ENCODE measurements around the gene HSPA2. TPM values are rescaled to one million over a fixed set of nuclear protein-coding genes. Genes with fewer than 3 reads are reported as not detected.

HSPA2 gene
- polyA plus RNA-seq, 1 of the 3 experiments (the other 2 are of a cell fraction) = 20.8 TPM

DNA sequence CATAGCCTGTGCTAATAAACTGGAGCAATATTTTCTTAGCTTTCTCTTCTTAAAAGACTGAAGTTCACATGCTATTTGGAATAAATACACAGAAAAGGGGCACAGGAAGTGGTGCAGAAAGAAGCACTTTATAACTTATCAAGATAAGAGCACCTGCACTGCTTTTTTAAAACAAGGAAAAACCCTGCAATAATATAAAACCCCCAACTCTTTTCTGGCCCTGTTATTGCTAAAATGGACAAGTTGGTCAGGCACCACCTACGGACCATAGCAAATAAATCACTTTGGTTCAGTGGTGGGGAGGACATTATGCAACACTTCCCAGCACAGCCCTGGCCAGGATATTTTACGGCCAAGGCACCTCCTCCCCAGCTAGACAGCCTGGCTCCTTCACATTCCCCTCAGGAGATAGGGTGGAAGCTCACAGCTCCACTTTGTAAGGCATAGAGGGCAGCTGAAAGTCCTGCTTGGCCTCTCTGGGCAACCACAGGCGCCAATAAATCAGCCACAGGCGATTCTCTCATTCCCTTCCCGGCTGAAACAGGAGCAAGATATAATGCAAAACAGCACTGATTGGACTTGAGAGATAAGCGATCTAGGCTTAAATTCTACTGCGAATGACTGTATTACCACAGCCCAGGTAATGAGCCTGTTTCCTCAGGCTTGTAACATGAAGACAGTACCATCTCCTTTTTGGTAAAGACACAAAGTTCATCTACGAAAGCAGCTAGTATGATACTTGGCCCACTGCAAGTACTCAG, 39.0 kb upstream of the HSPA2 start:
- Histone ChIP-seq H3K9me2 (no peaks in the 10 kb centered on the region), H3K9ac (peak overlapping the region; percentile 97; the same call in 1 of the 2 replicates), H3K79me2 (ENCODE audit: insufficient read depth) (peaks cover 70% of the 10 kb centered on the region), H3K27me3 (ENCODE audit: insufficient read depth) (no peaks in the 10 kb centered on the region), H2AFZ (ENCODE audit: low read depth) (peak overlapping the region; percentile 48), H3K4me1 (ENCODE audit: control insufficient read depth in 1 of 2, insufficient read depth in 2 of 2, low read depth in 1 of 2, low read length in 1 of 2) (peaks cover 25% of the 10 kb centered on the region in 2 experiments), H3K9me3 (no peaks in the 10 kb centered on the region), H3K27ac (ENCODE audit: low read depth in 2 of 2, low read length in 1 of 2) (peak overlapping the region; percentile 95 to 99), H3K36me3 (replicated peaks in 1 of 2; ENCODE audit: control insufficient read depth in 1 of 2, insufficient read depth in 2 of 2, low read length in 1 of 2) (peaks cover 5 to 12% of the 10 kb centered on the region in 2 experiments), H4K20me1 (ENCODE audit: insufficient read depth) (peaks cover 14% of the 10 kb centered on the region), H3F3A (replicated peaks; ENCODE audit: insufficient read depth) (peaks cover 26% of the 10 kb centered on the region), H3K4me3 (ENCODE audit: low read depth in 2 of 2, low read length in 1 of 2) (peak overlapping the region; percentile 92), H3K4me2 (peak overlapping the region; percentile 98)
- POLR2A ChIA-PET = interaction anchor here (0.5 to 1.7 kb wide), 5 partner anchors 10 to 206 kb away, joined by 3 to 5 read pairs (median 3); partner anchors contain the start of genes AKAP5 and MTHFD1
- WGBS (ENCODE audit: low lambda C conversion rate) = 8% methylated on average over 8 of the region's 8 CpGs
- peak; percentile 58 for DNase-seq
- CTCF ChIA-PET = interaction anchor here (0.7 to 5.6 kb wide), 10 partner anchors 9 to 938 kb away, joined by 3 to 20 read pairs (median 6); partner anchors contain the start of gene AKAP5
- peak; percentile 61 to 83; a peak in 2 of 4 replicates for TF ChIP-seq EP300 (IDR thresholded peaks at IDR 0.05; ENCODE audit: borderline replicate concordance in 1 of 2, low read depth in 1 of 2, low read length in 1 of 2)
- no peak for TF ChIP-seq YY1 (IDR thresholded peaks at IDR 0.05; ENCODE audit: low read depth)
- no peak; the same call in 1 of the 2 replicates for TF ChIP-seq SMC3 (IDR thresholded peaks at IDR 0.05; ENCODE audit: low read depth, low read length)
- no peak for TF ChIP-seq NRF1 (IDR thresholded peaks at IDR 0.05; ENCODE audit: low read depth, low read length)
- TF ChIP-seq TAF1 (IDR thresholded peaks at IDR 0.05; ENCODE audit: borderline replicate concordance, low read depth, low read length) = no peak
- no peak for TF ChIP-seq FOSL2 (IDR thresholded peaks at IDR 0.05; ENCODE audit: borderline replicate concordance, low read depth)
- TF ChIP-seq GATA2 (CRISPR knock-in tag; IDR thresholded peaks at IDR 0.05) = peak; percentile 92
- TF ChIP-seq POLR2AphosphoS5 (IDR thresholded peaks at IDR 0.05; ENCODE audit: low read depth, low read length) = peak; percentile 30; the same call in 1 of the 2 replicates
- TF ChIP-seq REST (IDR thresholded peaks at IDR 0.05; ENCODE audit: low read depth, low read length) = no peak
- no peak for TF ChIP-seq GABPA (IDR thresholded peaks at IDR 0.05; ENCODE audit: low read depth)
- no peak; the same call in 1 of the 2 replicates for TF ChIP-seq MEF2A (IDR thresholded peaks at IDR 0.05; ENCODE audit: borderline replicate concordance, low read depth)
- TF ChIP-seq TCF12 (IDR thresholded peaks at IDR 0.05) = peak; percentile 64
- TF ChIP-seq TEAD4 (IDR thresholded peaks at IDR 0.05; ENCODE audit: borderline replicate concordance, insufficient read depth) = no peak
- TF ChIP-seq, protein P1, sequence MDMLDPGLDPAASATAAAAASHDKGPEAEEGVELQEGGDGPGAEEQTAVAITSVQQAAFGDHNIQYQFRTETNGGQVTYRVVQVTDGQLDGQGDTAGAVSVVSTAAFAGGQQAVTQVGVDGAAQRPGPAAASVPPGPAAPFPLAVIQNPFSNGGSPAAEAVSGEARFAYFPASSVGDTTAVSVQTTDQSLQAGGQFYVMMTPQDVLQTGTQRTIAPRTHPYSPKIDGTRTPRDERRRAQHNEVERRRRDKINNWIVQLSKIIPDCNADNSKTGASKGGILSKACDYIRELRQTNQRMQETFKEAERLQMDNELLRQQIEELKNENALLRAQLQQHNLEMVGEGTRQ (IDR thresholded peaks at IDR 0.05; ENCODE audit: borderline replicate concordance, low read depth, low read length) = no peak
- no peak; the same call in 1 of the 2 replicates for TF ChIP-seq MXI1 (IDR thresholded peaks at IDR 0.05; ENCODE audit: low read depth, low read length)
- no peak for TF ChIP-seq ELF1 (IDR thresholded peaks at IDR 0.05)
- no peak for TF ChIP-seq SIN3A (IDR thresholded peaks at IDR 0.05; ENCODE audit: borderline replicate concordance, low read depth, low read length)
- TF ChIP-seq, protein P2, sequence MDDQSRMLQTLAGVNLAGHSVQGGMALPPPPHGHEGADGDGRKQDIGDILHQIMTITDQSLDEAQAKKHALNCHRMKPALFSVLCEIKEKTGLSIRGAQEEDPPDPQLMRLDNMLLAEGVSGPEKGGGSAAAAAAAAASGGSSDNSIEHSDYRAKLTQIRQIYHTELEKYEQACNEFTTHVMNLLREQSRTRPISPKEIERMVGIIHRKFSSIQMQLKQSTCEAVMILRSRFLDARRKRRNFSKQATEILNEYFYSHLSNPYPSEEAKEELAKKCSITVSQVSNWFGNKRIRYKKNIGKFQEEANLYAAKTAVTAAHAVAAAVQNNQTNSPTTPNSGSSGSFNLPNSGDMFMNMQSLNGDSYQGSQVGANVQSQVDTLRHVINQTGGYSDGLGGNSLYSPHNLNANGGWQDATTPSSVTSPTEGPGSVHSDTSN (IDR thresholded peaks at IDR 0.05) = peak; percentile 73
- no peak for TF ChIP-seq USF1 (IDR thresholded peaks at IDR 0.05; ENCODE audit: borderline replicate concordance, low read depth)
- no peak; the same call in 1 of the 2 replicates for TF ChIP-seq FOXM1 (IDR thresholded peaks at IDR 0.05; ENCODE audit: low read depth)
- 0 out of 2 replicates have a peak, but pooled peaks have one; percentile 5 for TF ChIP-seq JUND (IDR thresholded peaks at IDR 0.05)
- peak; percentile 23; the same call in 1 of the 2 replicates for TF ChIP-seq NFIC (IDR thresholded peaks at IDR 0.05; ENCODE audit: borderline replicate concordance)
- peak; percentile 28; the same call in 1 of the 2 replicates for TF ChIP-seq MAX (IDR thresholded peaks at IDR 0.05; ENCODE audit: low read depth)
- no peak for TF ChIP-seq ZBTB33 (IDR thresholded peaks at IDR 0.05; ENCODE audit: borderline replicate concordance, low read depth)
